GM18502 (cell line): ENCODE measurements around the gene SMG6.
A peak's percentile ranks its signal among the peaks of the same experiment; 100 is the strongest.
"Not testable (repeated sequence)": the region's sequence is repeated elsewhere in the genome, so short reads cannot be mapped to it uniquely, and the experiment has no call there.

Experiments used
- ATAC-seq: cut with Tn5 transposase; IDR thresholded peaks from one replicate; pipeline ENCODE4 v1.9.1; 2021; ENCODE audit warnings: mild to moderate bottlenecking; ENCODE audit not compliant: unreplicated experiment, poor library complexity

Gene SMG6

GRCh38 chr17:2157675-2158395, 145.8 kb downstream of the SMG6 start:
- ATAC-seq, result no peak

GRCh38 chr17:2157081-2157480, 146.5 kb downstream of the SMG6 start:
- no peak for ATAC-seq

- ATAC-seq, result no peak
These were observed 146.9 kb downstream of the SMG6 start for GRCh38 chr17:2156666-2157065.

- no peak for ATAC-seq
These were observed 148.0 kb downstream of the SMG6 start for GRCh38 chr17:2155573-2155972.

GRCh38 chr17:2151358-2152033, 152.1 kb downstream of the SMG6 start:
- no peak for ATAC-seq

- no peak for ATAC-seq
These were observed 152.8 kb downstream of the SMG6 start for GRCh38 chr17:2150806-2151205.

GRCh38 chr17:2149934-2150333, 153.7 kb downstream of the SMG6 start:
- ATAC-seq, result no peak

- no peak for ATAC-seq
These were observed 157.3 kb downstream of the SMG6 start for GRCh38 chr17:2146132-2146871.

- no peak for ATAC-seq
These were observed 158.9 kb downstream of the SMG6 start for GRCh38 chr17:2144701-2145100.

GRCh38 chr17:2143332-2143731, 160.3 kb downstream of the SMG6 start:
- ATAC-seq, result no peak

GRCh38 chr17:2142682-2143081, 160.9 kb downstream of the SMG6 start:
- ATAC-seq, result not testable (repeated sequence)

- ATAC-seq, result no peak
These were observed 162.9 kb downstream of the SMG6 start for GRCh38 chr17:2140683-2141082.

- peak; percentile 32 for ATAC-seq
These were observed 164.8 kb downstream of the SMG6 start for GRCh38 chr17:2138761-2139160.

- ATAC-seq, result peak; percentile 66
These were observed 165.3 kb downstream of the SMG6 start for GRCh38 chr17:2138318-2138717.

- no peak for ATAC-seq
These were observed 166.1 kb downstream of the SMG6 start for GRCh38 chr17:2137342-2138098.

GRCh38 chr17:2136241-2136640, 167.3 kb downstream of the SMG6 start:
- no peak for ATAC-seq

- ATAC-seq, result no peak
These were observed 175.6 kb downstream of the SMG6 start for GRCh38 chr17:2128011-2128410.

GRCh38 chr17:2125013-2125535, 178.5 kb downstream of the SMG6 start:
- no peak for ATAC-seq

GRCh38 chr17:2124391-2124790, 179.2 kb downstream of the SMG6 start:
- no peak for ATAC-seq
